DMS114 treated with DMSO at 0.1 percent for 48 hours (cell line): ENCODE data around the gene PCNT.
A peak's percentile ranks its signal among the peaks of the same experiment; 100 is the strongest.
"Not testable (repeated sequence)": the region's sequence is repeated elsewhere in the genome, so short reads cannot be mapped to it uniquely, and the experiment has no call there.

Experiments
- DNase-seq: peaks from one replicate; lab custom pipeline; 2025; ENCODE audit not compliant: unreplicated experiment; lab: John Stamatoyannopoulos, UW

Gene PCNT

DNA sequence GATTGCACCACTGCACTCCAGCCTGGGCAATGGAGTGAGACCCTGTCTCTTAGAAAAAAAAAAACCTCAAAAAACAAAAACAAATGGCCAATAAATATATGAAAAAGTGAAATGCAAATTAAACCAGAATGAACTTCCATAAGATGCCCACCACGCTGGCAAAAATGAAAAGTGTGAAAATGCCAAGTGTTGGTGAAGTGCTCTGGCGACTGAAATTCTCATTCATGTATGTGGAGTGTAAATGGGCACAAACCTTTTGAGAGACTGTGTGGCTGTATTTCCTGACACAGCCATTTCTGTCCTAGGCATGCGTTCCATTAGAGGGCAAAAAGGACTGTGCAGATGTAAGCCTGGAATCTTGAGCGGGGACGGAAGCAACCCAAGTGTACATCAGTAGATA, 19.5 kb upstream of the PCNT start:
- DNase-seq: no peak

DNA sequence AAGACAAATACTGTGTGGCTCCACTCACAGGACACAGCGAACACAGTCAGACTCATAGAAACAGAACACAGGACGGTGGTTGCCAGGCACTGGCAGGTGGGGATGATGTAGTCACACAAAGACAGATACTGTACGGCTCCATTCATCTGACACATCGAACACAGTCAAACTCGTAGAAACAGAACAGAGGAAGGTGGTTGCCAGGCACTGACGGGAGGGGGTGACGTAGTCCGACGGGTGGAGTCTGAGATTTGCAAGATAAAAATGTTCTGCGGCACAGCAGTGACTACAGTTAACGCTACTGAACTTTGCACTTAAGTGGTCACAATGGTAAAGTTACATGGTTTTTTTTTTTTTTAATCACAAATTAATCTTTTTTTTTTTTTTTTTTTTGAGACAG, 19.0 kb upstream of the PCNT start:
- no peak for DNase-seq

DNA sequence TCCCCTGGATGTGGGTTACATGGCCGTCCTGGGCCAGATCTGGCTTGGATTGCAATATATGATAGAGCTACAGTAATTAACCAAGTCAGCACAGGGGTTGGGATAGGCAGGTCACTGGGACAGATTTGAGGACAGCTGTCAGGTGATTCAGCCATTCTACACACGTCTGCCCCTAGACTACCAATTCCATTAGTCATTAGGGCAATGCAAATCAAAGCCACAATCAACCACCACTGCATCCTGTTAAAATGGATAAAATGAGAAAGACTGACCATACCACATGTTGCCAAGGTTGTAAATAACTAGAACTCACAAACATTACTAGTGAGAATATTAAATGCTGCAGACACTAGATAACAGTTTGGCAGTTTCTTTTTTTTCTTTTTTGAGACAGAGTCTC, 16.3 kb upstream of the PCNT start:
- DNase-seq: no peak

DNA sequence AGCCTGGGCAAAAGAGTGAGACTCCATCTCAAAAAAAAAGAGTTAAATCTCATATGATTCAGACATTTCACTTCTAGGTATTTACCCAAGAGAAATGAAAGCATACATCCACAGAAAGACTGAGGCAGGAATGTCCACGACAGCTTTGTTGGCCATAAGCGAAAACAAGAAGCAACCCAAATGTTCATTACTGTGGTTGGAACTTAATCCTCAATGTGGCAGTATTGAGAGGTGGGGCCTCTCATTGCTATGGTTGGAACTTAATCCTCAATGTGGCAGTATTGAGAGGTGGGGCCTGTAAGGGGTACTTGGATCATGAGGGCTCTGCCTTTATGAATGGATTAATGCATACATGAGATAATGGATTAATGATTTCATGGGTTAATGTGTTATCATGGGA, 15.5 kb upstream of the PCNT start:
- no peak for DNase-seq

DNA sequence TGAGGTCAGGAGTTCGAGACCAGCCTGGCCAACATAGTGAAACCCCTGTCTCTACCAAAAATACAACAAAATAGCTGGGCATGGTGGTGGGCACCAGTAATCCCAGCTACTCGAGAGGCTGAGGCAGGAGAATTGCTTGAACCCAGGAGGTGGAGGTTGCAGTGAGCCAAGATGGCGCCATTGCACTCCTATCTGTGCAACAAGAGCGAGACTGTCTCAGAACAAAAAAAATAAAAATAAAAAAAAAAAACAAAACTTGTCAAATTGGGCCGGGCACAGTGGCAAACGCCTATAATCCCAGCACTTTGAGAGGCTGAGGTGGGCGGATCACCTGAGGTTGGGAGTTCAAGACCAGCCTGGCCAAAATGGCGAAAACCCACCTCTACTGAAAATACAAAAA, 13.7 kb upstream of the PCNT start:
- DNase-seq: not testable (repeated sequence)

DNA sequence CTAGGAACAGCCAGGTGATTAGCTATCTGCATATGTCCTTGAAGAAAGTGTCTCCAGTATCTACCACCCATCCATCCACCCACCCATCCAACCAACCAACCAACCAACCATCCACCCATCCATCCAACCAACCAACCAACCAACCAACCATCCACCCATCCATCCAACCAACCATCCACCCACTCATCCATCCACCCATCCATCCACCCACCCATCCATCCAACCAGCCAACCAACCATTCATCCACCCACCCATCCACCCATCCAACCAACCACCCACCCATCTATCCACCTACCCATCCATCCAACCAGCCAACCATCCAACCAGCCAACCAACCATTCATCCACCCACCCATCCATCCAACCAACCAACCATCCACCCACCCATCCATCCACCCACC, 12.4 kb upstream of the PCNT start:
- no peak for DNase-seq

DNA sequence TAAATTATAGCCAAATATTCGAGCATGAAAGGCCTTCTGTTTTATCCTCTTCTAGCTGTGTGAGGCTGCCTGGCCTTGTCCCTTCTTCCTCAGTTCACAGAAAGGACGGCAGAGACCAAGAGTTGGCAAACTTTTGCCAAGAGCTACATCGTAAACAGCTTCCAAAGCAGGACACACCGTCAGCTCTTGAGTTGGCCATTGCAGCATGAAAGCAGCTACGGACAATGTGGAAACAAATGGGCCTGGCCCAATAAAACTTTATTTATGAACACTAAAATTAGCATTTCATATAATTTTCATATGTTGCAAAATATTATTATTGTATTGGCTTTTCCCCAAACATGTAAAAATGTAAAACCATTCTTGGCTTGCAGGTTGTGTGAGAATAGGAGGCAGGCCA, 11.0 kb upstream of the PCNT start:
- no peak for DNase-seq

DNA sequence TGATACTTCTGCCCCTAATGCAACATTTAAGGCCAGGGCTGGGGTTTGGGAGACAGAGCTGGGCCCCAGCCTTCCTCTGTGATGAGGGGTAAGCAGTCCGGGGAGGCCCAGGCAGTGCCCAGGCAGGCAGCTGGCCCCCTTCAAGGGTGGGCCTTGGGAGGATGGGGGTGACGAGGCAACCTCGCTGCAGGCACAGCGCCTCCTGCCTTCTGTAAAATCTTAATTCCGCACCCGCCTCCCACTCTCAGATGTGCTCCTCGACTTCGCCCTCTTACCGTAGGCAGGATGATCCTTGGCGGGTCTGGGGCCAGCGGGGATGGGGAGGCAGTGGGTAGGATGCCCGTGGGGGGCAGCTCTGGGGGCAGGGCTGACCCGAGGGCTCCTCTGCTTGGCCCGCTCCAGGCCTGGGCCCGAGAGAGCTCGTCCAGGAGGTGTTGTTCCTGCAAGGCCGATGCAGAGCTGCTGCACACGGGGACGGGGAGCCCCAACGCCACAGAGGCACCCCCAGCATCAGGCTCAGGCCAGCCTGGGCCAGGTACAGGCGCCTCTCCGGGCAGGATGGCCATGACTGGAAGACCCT, 9.4 kb upstream of the PCNT start:
- DNase-seq: no peak

DNA sequence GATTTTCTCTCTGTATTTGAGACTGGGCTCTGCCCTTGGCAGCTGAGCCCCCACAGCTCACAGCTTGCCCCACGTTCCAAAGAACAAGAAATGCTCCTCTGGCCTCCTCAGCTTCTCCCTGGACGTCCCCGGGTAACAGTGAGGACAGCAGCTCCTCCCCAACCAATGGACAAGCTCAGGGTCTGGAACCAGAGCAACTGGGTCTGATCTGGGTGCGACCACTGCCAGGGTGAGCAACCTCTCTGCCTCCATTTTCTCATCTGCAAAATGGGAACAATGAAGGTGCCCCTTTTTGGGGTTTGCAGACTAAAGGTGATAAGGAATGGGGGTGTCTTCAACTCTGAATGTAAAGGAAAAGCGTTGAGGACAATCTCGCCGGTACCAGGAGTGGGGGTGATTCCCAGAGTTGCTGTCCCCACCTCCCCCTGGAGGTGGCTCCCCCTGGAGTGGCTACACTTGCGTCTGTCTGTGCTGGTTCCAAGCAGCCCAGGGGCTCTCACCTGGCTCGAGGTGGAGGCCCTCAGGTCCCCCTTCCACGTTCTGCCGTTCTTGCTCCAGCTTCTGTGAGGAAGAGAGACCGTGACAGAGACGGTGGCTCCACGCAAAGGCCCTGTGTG, 7.1 kb upstream of the PCNT start:
- no peak for DNase-seq

DNA sequence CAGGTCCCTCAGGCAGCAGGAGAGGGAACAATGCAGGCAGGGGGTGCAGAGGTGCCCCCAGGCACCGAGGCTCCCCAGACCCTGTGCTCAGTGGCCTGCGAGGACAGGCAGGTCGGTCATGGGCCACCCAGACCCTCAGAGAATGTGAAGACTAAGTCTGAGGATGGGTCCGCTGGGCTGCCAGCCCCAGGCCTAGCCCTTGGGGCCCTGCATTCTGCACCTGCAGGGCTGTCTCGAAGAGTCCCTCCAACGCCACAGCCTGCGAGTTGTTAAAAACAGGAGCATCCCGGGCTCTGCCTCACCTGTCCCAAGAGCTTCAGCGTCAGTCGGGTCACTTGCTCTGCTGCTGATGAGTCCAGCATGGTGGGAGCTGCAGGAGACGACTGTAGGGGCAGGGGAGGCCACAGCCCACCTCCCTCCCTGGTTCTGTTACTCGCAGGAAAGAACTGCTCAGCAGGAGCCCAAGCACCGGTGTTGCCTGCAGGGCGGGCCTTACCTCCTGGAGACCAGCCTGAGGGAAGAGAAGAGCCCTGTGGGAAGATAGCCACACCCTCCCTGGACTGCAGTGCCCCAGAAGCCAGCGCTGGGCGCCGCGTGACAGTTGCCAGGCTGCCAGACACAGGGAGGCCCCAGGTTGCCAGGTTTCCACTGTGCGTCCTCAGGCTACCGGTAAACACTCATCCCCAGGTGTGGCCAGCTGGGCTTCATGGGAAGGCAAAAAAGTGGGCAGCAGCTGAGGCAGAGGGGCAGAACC, 6.1 kb upstream of the PCNT start:
- DNase-seq: no peak

DNA sequence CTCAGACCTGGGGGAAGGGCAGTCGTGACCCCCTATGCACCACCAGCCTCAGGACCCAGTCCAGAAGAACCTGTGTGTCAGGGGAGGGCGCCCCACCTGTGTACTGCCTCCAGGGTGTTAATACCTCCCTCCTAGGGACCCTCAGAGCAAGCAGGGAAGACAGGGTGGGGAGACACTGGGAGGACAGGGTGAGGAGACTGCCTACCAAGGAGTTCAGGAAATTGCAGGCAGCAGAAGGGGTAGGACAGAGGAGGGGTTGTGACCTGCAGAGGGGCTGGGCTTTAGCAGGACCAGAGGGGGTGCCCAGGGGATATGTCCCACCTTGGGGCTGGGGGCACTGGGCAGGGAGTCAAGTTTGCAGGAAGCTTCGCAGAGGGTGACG, 5.5 kb upstream of the PCNT start:
- DNase-seq: no peak

DNA sequence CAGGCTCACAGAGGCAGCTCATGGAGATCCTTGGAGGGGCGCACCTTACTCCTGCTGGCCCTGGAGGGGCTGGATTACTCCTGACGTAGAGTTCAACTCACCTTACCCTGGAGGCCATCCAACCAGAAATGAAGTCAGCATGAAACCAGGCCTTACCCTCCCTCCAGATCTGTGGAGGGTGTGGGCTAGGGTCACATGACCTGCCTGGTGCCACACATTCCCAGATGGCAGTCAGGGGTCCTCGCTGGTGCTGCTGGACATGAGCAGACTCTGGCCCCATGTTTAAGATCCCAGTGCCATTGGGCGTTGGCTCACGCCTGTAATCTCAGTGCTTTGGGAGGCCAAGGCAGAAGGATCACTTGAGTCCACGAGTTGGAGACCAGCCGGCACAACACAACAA, 4.8 kb upstream of the PCNT start:
- no peak for DNase-seq

DNA sequence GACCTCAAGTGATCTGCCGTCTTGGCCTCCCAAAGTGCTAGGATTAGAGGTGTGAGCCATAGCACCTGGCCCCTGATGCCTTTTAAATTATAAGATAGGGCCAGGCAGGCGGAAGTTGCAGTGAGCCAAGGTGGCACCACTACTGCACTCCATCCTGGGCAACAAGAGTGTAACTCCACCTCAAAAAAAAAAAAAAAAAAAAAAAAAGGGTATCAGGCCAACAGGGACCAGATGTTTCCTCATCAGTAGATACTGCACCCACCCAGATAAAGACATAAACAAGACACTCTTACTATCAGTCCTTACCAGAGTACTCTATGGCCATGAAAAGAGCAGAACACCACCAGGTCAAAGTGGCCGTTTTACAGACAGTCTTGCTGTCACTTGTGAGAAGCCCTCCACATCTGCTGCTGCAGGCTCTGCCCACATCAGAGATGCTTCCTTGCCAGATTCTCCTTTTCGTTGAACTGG, 3.6 kb upstream of the PCNT start:
- no peak for DNase-seq

DNA sequence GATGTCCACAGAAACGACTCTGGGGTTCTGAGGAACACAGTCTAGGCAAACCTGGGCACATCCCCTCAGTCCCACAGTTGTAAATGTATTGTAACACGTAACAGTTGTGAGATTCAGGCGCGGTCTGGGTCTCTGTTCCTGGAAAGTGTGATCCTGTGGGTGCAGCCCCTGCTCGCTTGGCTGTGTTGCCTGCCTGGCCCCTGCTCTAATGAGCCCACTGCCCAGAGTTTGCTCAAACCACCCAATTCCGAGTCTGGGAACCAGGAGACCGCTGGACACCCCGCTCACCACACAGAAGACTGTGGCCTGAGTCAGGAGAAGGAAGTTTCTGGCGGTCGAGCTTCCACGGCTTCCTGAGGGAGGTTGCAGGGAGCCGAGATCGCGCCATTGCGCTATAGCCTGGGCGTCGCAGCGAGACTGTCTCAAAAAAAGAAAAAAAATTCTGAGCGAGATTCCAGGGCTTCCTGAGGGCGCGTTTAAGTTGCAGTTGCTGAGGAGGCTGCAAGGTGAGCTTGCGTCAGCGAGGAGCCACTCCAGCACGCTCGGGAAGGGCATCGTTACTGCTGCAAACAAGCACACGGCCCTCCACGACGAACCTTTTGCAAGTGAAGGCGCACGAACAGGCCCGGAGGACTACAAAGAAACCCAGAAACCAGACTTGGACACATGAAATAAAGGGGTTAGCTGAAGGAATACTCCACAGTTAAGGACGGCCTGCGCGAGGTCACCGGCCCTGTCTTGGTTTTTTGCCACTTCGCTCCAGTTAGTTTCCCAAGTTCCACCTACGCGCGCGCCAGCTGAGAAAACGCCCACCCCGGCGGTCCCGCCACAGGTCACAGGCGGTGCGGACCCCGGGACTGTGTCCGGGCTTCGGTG, 1.4 kb upstream of the PCNT start:
- DNase-seq: no peak

DNA sequence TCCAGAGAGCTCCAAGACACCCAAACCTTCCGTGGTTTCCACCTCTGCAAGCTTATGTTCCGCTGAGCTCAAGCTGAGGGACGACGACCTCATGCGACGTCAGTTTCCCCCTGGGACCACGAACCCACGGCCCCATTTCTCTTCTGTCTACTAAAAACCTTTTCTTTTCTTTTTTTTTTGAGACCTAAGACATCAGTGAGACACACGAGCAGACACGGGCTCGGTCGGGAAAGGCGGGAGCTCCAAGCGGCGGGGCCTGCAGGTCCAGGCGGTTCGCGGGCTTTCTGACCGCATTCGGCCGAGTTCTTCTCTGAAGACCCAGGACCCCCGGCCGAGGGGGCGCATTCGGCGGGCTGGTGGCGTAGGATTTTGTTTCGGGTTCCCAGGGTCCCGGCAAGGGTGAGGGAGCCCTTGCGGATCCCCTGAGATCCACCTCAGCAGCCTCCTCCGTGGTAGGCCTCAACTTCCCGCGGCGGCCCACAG, 688 bp upstream of the PCNT start:
- DNase-seq: no peak

DNA sequence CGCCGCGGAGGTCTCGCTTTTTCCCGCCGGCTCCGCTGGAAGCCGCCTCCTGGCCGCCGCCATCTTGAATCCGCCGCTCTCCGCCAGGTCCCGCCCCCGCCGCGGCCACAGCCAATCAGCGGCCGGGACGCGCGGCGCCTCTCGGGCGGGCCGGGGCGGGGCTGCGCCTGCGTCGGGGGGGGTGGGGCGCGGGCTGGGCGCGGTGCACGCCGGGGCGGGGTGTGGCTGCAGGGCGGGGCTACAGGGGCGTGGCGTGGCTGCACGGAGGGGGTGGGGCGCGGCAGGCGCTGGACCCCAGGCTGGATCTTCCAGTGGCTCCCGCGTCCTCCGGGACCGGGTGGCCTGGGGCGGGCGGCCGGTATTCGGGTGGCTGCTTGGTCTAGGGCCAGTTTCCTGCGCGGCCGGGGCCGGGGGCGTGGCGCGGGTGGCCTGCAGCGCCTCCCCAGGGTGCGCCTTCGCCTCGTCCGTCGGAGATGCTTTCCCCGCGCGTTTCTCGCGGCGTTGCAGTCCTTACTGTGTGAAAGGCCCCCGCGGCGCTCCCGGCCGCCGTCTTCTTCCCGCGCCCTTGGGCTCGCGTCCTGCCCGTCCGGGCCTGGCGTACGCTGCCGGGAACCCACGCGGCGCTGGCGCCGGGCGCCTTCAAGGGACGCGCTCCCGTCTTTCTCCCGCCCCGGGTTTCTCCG, 575 bp downstream of the PCNT start:
- peak; percentile 32 for DNase-seq

DNA sequence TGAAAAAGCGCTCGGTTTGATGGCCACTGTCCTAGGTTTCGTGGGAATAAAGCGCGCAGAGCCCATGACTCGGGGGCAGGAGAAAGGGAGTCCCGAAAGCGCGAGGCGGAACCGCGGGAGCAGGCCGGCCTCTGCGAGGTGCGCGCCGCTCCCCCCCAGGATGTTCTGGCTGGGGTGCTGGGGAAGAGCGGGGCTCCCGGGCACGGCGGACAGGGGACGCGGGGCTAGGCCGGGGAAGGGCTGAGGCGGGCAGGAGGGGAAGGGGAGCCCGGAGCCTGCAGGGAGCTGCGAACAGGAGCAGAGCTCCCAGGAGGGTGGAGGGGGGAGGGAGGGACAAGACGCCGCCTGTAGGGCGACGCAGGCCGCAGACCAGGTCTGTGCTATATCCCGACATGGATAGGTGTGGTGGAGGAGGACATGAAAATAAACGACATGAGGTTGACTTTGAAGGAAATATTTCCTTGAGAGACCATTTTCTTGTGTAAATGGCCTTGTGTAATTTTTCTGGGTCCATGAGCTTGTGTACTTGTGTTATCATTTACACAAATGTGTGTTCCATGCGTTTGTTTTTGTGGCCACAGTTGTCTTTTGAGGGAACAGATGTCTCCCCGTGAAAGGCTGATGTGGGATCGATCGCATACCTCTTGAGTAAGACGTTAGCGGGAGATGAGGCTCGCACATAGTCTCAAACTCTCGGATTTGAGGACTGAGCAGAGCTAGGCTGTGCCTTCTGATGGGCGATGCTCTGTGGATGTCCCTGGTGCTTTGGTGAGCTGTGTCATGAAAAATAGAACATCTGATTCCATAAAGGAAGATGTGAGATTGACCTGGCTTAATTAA, 1.3 kb downstream of the PCNT start:
- peak; percentile 33 for DNase-seq

DNA sequence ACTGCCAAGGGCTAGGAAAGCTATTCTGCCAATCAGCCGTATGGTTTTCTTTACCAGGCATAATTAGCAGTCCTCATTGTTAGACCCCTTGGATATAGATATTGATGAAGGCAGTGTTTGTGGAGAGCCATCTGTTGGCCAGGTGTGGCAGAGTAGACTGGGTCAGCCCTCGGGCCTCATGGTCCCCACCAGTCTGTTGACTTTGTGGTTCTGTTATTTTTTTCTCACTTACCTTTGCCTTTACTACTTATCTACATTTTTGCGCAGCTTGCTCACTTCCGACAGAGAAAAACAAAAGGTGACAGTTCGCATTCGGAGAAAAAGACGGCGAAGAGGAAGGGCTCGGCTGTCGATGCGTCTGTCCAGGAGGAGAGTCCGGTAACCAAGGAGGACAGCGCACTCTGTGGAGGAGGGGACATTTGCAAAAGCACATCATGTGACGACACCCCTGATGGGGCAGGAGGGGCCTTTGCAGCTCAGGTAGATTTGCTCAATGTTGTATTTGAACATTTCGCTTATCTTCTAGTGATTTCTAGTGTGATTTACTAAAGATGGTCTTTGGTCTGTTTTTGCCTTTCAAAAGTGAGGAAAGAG, 2.3 kb downstream of the PCNT start:
- no peak for DNase-seq

DNA sequence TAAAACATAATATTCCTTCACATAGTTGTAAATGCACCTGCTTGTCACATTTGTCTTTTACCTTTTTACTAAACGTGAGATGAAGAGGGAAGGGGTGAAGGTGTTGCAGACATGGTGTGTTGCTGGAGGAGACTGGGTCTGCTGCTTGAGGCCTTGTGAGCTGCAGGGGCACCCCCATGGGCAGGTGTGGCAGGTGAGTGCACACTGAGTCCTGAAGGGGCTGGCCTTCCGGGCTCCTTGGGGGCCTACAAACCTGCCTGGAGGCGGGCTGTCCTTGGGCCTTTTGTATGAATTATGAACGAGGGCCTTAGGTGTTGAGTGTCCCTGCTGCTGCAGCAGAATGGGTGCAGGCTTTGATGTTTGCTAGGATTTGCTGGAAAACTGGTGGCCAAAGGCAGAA, 3.8 kb downstream of the PCNT start:
- DNase-seq: no peak

DNA sequence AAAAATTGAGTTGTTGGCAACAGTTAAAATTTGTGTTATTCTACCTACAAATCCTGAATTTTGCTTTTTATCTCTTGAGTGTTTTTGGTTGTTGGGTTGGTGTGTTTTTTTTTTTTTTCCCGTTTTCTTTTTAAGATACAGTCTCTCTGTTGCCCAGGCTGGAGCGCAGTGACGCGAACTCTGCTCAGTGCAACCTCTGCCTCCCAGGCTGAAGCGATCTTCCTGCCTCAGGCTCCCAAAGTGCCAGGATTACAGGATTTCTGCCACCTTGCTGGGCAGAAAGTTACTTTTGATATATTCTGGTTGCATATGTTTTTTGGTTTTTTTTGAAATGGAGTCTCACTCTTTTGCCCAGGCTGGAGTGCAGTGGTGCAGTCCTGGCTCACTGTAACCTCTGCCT, 4.2 kb downstream of the PCNT start:
- DNase-seq: no peak
